Measurements from ENCODE around the gene CLDN22.

GRCh38 chr4:183288955-183289354 is 31.1 kb downstream of the CLDN22 start:
- no peak for TF ChIP-seq CTCF (IDR thresholded peaks at IDR 0.05)
- TF ChIP-seq POLR2A (IDR thresholded peaks at IDR 0.05) = no peak

Measured in breast epithelium (tissue), 3 donors.